GM12891 (cell line): ENCODE results near the gene MAPK14.

ENCODE experiments used
- PAX5 ChIP-seq: IDR thresholded peaks from 2 replicates; pipeline ENCODE4 v1.6.1; 2011; ENCODE audit warnings: low read length, moderate library complexity, mild to moderate bottlenecking; ENCODE audit not compliant: insufficient read depth, severe bottlenecking
- POLR2A ChIP-seq: IDR thresholded peaks from 2 replicates; pipeline ENCODE4 v1.6.1; 2011; ENCODE audit warnings: low read depth, low read length, control low read depth
- POLR2AphosphoS5 ChIP-seq: IDR thresholded peaks from 2 replicates; pipeline ENCODE4 v1.6.1; 2011; ENCODE audit warnings: low read depth, low read length, control low read depth
- POU2F2 ChIP-seq: IDR thresholded peaks from 2 replicates; pipeline ENCODE4 v1.6.1; 2011; ENCODE audit warnings: low read depth, mild to moderate bottlenecking, control low read depth, low read length, moderate library complexity
- TAF1 ChIP-seq: IDR thresholded peaks from 2 replicates; pipeline ENCODE4 v1.6.1; 2011; ENCODE audit warnings: low read depth, low read length, control low read depth

- no peak for TF ChIP-seq POLR2AphosphoS5
- no peak for TF ChIP-seq POLR2A
- TF ChIP-seq PAX5, result no peak
- TF ChIP-seq POU2F2, result no peak
- no peak for TF ChIP-seq TAF1
These were observed 111.1 kb downstream of the MAPK14 start for GRCh38 chr6:36138667-36139066.
